GM12892 (cell line): ENCODE data around the gene STOX1.

ENCODE experiments used
- POLR2A ChIP-seq: IDR thresholded peaks from 2 replicates; pipeline ENCODE4 v1.6.1; 2011; ENCODE audit warnings: low read depth, low read length, control low read depth
- POLR2AphosphoS5 ChIP-seq: IDR thresholded peaks from 2 replicates; pipeline ENCODE4 v1.6.1; 2011; ENCODE audit warnings: low read depth, low read length, control low read depth
- TAF1 ChIP-seq: IDR thresholded peaks from 2 replicates; pipeline ENCODE4 v1.6.1; 2011; ENCODE audit warnings: low read depth, mild to moderate bottlenecking, control low read depth, low read length, borderline replicate concordance

DNA sequence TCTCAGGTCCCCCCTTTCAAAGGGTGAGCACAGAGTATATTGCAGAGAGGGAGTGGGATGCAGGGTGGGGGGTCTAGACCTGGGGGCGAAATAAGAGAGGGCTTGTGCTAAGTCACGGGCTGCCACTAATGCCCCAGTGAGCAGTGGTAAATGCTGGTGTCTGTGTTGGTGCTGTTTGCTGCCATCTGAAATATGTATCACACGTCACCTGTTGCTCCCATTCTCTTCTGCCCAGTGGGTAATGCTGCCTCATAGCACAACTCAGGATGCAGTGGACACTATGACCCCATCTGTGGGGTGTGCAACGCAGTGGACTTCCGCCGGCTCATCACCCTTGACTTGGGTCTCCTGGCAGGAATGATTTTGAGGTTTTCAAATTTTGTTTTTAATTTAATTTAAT, 2.6 kb downstream of the STOX1 start:
- TF ChIP-seq POLR2AphosphoS5 (no peak), POLR2A (no peak), TAF1 (no peak)
